Activated T-helper 1 cell treated with anti-CD3 and anti-CD28 coated beads, Interleukin-12 subunit alpha, Interleukin-12 subunit beta, Interleukin-2, Interleukin-4 antibody, amounts not matched to agents 30 ng/mL and 10 ng/mL and 1 ng/mL, durations not matched to agents 14 hours and 24 hours and 36 hours (primary cell): ENCODE measurements around the gene GRID2. TPM values are rescaled to one million over a fixed set of nuclear protein-coding genes. Genes with fewer than 3 reads are reported as not detected.

ENCODE experiments used
- DNase-seq: peaks from one replicate; pipeline ENCODE4 v3.0.0; 2021; ENCODE audit warnings: low spot score
- H3K27ac Mint-ChIP-seq: one replicate; pipeline ENCODE4 v1.8.0; 2021; ENCODE audit warnings: mild to moderate bottlenecking, mixed read lengths
- H3K27me3 Mint-ChIP-seq: one replicate; pipeline ENCODE4 v1.8.0; 2022; ENCODE audit warnings: mild to moderate bottlenecking, moderate library complexity, mixed read lengths; ENCODE audit not compliant: insufficient read depth
- H3K36me3 Mint-ChIP-seq: one replicate; pipeline ENCODE4 v1.8.0; 2021; ENCODE audit warnings: low read depth, mixed read lengths
- H3K4me1 Mint-ChIP-seq: one replicate; pipeline ENCODE4 v1.8.0; 2021; ENCODE audit warnings: low read depth, mixed read lengths
- H3K4me3 Mint-ChIP-seq: one replicate; pipeline ENCODE4 v1.8.0; 2021; ENCODE audit warnings: mild to moderate bottlenecking, moderate library complexity, mixed read lengths
- H3K9me3 Mint-ChIP-seq: one replicate; pipeline ENCODE4 v1.8.0; 2021; ENCODE audit warnings: mixed read lengths
- intact Hi-C: fragments of 100-400 bp; cut with micrococcal nuclease; formaldehyde crosslinking; loops from one replicate; pipeline ENCODE4 v1.15.1; 2024
- total RNA-seq: library from RNA; stranded (reverse); gene quantifications from 2 replicates; pipeline ENCODE4 v1.2.3, GENCODE V29; 2022

The GRID2 gene
- total RNA-seq, 1 donor from 2014 or later: not detected

GRCh38 chr4:92760433-92760832 lies 456.7 kb downstream of the GRID2 start:
- Mint-ChIP-seq H3K27me3 (no peaks in the 10 kb centered on the region), H3K9me3 (no peaks in the 10 kb centered on the region), H3K27ac (no peak overlapping the region), H3K36me3 (no peaks in the 10 kb centered on the region), H3K4me1 (no peaks in the 10 kb centered on the region), H3K4me3 (no peak overlapping the region)
- DNase-seq: no peak
- intact Hi-C loops: no loop called here

GRCh38 chr4:92776080-92776479 lies 472.3 kb downstream of the GRID2 start:
- intact Hi-C loops: no loop called here
- no peaks in the 10 kb centered on the region for H3K27me3 Mint-ChIP-seq
- H3K27ac Mint-ChIP-seq: no peak overlapping the region
- no peak overlapping the region for H3K4me3 Mint-ChIP-seq
- peaks cover 3% of the 10 kb centered on the region for H3K9me3 Mint-ChIP-seq
- no peaks in the 10 kb centered on the region for H3K36me3 Mint-ChIP-seq
- H3K4me1 Mint-ChIP-seq: no peaks in the 10 kb centered on the region
- DNase-seq: no peak

GRCh38 chr4:92789741-92790140 lies 486.0 kb downstream of the GRID2 start:
- no peak overlapping the region for H3K4me3 Mint-ChIP-seq
- no peak overlapping the region for H3K27ac Mint-ChIP-seq
- no peaks in the 10 kb centered on the region for H3K9me3 Mint-ChIP-seq
- H3K27me3 Mint-ChIP-seq: no peaks in the 10 kb centered on the region
- H3K4me1 Mint-ChIP-seq: no peaks in the 10 kb centered on the region
- no peak for DNase-seq
- H3K36me3 Mint-ChIP-seq: no peaks in the 10 kb centered on the region
- intact Hi-C loops: no loop called here

- no peak for DNase-seq
- Mint-ChIP-seq H3K4me3 (no peak overlapping the region), H3K27me3 (no peaks in the 10 kb centered on the region), H3K27ac (no peak overlapping the region), H3K36me3 (no peaks in the 10 kb centered on the region), H3K9me3 (no peaks in the 10 kb centered on the region), H3K4me1 (no peaks in the 10 kb centered on the region)
- intact Hi-C loops: no loop called here
Measured at GRCh38 chr4:92791871-92792440, 488.2 kb downstream of the GRID2 start.

- H3K4me1 Mint-ChIP-seq: no peaks in the 10 kb centered on the region
- H3K36me3 Mint-ChIP-seq: no peaks in the 10 kb centered on the region
- H3K27ac Mint-ChIP-seq: no peak overlapping the region
- intact Hi-C loops: no loop called here
- no peak for DNase-seq
- no peaks in the 10 kb centered on the region for H3K27me3 Mint-ChIP-seq
- no peaks in the 10 kb centered on the region for H3K9me3 Mint-ChIP-seq
- H3K4me3 Mint-ChIP-seq: no peak overlapping the region
Measured at GRCh38 chr4:92809381-92809780, 505.6 kb downstream of the GRID2 start.

GRCh38 chr4:92812652-92813051 lies 508.9 kb downstream of the GRID2 start:
- Mint-ChIP-seq H3K4me1 (no peaks in the 10 kb centered on the region), H3K27me3 (no peaks in the 10 kb centered on the region), H3K9me3 (no peaks in the 10 kb centered on the region), H3K27ac (no peak overlapping the region), H3K4me3 (no peak overlapping the region), H3K36me3 (no peaks in the 10 kb centered on the region)
- no peak for DNase-seq
- intact Hi-C loops: no loop called here

- no peak for DNase-seq
- H3K4me1 Mint-ChIP-seq: no peaks in the 10 kb centered on the region
- no peaks in the 10 kb centered on the region for H3K27me3 Mint-ChIP-seq
- H3K36me3 Mint-ChIP-seq: no peaks in the 10 kb centered on the region
- no peaks in the 10 kb centered on the region for H3K9me3 Mint-ChIP-seq
- no peak overlapping the region for H3K27ac Mint-ChIP-seq
- no peak overlapping the region for H3K4me3 Mint-ChIP-seq
- intact Hi-C loops: no loop called here
Measured at GRCh38 chr4:92814677-92815076, 510.9 kb downstream of the GRID2 start.

- Mint-ChIP-seq H3K9me3 (no peaks in the 10 kb centered on the region), H3K27ac (no peak overlapping the region), H3K36me3 (no peaks in the 10 kb centered on the region), H3K4me3 (no peak overlapping the region), H3K27me3 (no peaks in the 10 kb centered on the region), H3K4me1 (no peaks in the 10 kb centered on the region)
- DNase-seq: no peak
- intact Hi-C loops: no loop called here
Measured at GRCh38 chr4:92825256-92825655, 521.5 kb downstream of the GRID2 start.

GRCh38 chr4:92825791-92826190 lies 522.0 kb downstream of the GRID2 start:
- Mint-ChIP-seq H3K4me1 (no peaks in the 10 kb centered on the region), H3K27me3 (no peaks in the 10 kb centered on the region), H3K36me3 (no peaks in the 10 kb centered on the region), H3K27ac (no peak overlapping the region), H3K9me3 (no peaks in the 10 kb centered on the region), H3K4me3 (no peak overlapping the region)
- intact Hi-C loops: no loop called here
- DNase-seq: no peak

GRCh38 chr4:92830771-92831170 lies 527.0 kb downstream of the GRID2 start:
- H3K27ac Mint-ChIP-seq: no peak overlapping the region
- intact Hi-C loops: no loop called here
- H3K36me3 Mint-ChIP-seq: no peaks in the 10 kb centered on the region
- H3K4me1 Mint-ChIP-seq: no peaks in the 10 kb centered on the region
- DNase-seq: no peak
- H3K4me3 Mint-ChIP-seq: no peak overlapping the region
- no peaks in the 10 kb centered on the region for H3K27me3 Mint-ChIP-seq
- no peaks in the 10 kb centered on the region for H3K9me3 Mint-ChIP-seq

GRCh38 chr4:92840880-92841279 lies 537.1 kb downstream of the GRID2 start:
- Mint-ChIP-seq H3K27me3 (no peaks in the 10 kb centered on the region), H3K4me1 (no peaks in the 10 kb centered on the region), H3K36me3 (no peaks in the 10 kb centered on the region), H3K27ac (no peak overlapping the region), H3K4me3 (no peak overlapping the region), H3K9me3 (no peaks in the 10 kb centered on the region)
- no peak for DNase-seq
- intact Hi-C loops: no loop called here

GRCh38 chr4:92843784-92844183 lies 540.0 kb downstream of the GRID2 start:
- Mint-ChIP-seq H3K4me1 (no peaks in the 10 kb centered on the region), H3K4me3 (no peak overlapping the region), H3K27me3 (no peaks in the 10 kb centered on the region), H3K36me3 (no peaks in the 10 kb centered on the region), H3K9me3 (no peaks in the 10 kb centered on the region), H3K27ac (no peak overlapping the region)
- no peak for DNase-seq
- intact Hi-C loops: no loop called here

- no peak for DNase-seq
- Mint-ChIP-seq H3K9me3 (no peaks in the 10 kb centered on the region), H3K4me3 (no peak overlapping the region), H3K4me1 (no peaks in the 10 kb centered on the region), H3K27ac (no peak overlapping the region), H3K36me3 (no peaks in the 10 kb centered on the region), H3K27me3 (no peaks in the 10 kb centered on the region)
- intact Hi-C loops: no loop called here
Measured at GRCh38 chr4:92847026-92847425, 543.3 kb downstream of the GRID2 start.

GRCh38 chr4:92862509-92862908 lies 558.7 kb downstream of the GRID2 start:
- DNase-seq: no peak
- Mint-ChIP-seq H3K4me3 (no peak overlapping the region), H3K9me3 (peaks cover 3% of the 10 kb centered on the region), H3K36me3 (no peaks in the 10 kb centered on the region), H3K27ac (no peak overlapping the region), H3K27me3 (no peaks in the 10 kb centered on the region), H3K4me1 (no peaks in the 10 kb centered on the region)
- intact Hi-C loops: no loop called here
